Testis (tissue), 2 donors: ENCODE data around the gene NDUFA7.

ENCODE experiments used
- POLR2A ChIP-seq: fragments of 450-650 bp; IDR thresholded peaks from one replicate; pipeline ENCODE4 v1.6.1; 2017; ENCODE audit warnings: antibody characterized with exemption, mild to moderate bottlenecking, moderate library complexity
- TF ChIP-seq, protein P1 (sequence below), 3 experiments: fragments of 450-650 bp in 2 of 3; fragments of 200-600 bp in 1 of 3; sonication (generic) in 1 of 3; IDR thresholded peaks; one replicate each; pipeline ENCODE4 v1.5.1; 2016 to 2019; ENCODE audit warnings: antibody characterized with exemption in 3 of 3, mild to moderate bottlenecking in 2 of 3, moderate library complexity in 1 of 3

DNA sequence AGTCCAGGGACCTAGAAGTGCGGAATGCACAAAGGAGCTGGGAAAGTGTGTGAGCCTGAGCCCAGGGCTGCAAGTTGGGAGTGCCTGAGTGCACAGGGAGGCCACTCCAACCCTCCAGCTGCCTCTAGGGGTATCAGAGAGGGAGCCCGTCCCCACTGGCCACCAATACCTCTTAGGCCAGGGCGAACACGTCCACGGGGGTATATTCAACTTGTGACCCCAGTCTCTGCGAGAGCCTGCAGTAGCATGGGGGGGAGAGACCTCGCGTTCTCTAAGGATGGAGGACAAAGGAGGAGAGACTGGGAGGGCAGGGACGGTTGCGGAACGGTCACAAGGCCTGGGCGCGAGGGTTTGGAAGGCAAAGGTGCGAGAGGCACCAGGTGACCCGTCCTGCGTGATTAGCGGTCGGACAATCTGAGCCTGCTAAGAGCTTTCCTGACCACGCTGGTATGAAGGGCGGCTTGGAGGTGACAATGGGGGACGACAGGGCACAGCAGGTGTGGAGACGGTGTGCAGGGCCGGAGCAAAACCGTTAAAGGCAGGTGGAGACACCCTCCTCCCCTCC is 13.7 kb downstream of the NDUFA7 start:
- TF ChIP-seq, protein P1, sequence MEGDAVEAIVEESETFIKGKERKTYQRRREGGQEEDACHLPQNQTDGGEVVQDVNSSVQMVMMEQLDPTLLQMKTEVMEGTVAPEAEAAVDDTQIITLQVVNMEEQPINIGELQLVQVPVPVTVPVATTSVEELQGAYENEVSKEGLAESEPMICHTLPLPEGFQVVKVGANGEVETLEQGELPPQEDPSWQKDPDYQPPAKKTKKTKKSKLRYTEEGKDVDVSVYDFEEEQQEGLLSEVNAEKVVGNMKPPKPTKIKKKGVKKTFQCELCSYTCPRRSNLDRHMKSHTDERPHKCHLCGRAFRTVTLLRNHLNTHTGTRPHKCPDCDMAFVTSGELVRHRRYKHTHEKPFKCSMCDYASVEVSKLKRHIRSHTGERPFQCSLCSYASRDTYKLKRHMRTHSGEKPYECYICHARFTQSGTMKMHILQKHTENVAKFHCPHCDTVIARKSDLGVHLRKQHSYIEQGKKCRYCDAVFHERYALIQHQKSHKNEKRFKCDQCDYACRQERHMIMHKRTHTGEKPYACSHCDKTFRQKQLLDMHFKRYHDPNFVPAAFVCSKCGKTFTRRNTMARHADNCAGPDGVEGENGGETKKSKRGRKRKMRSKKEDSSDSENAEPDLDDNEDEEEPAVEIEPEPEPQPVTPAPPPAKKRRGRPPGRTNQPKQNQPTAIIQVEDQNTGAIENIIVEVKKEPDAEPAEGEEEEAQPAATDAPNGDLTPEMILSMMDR (IDR thresholded peaks at IDR 0.05) = no peak
- TF ChIP-seq POLR2A = no peak
